OCI-LY1 (cell line): Measurements from ENCODE around the gene NKAIN2.

Experiments used
- EZH2 ChIP-seq: fragments of 200-600 bp; sonication (generic), shearing (Covaris generic); IDR thresholded peaks from 2 replicates; pipeline ENCODE4 v1.8.0; 2017; ENCODE audit warnings: borderline replicate concordance, mixed run types, mild to moderate bottlenecking, antibody characterized with exemption, low read length, moderate library complexity, mixed read lengths
- TF ChIP-seq, protein P1 (sequence below): fragments of 200-600 bp; sonication (generic), shearing (Covaris generic); IDR thresholded peaks from 2 replicates; pipeline ENCODE4 v1.5.1; 2017; ENCODE audit warnings: mild to moderate bottlenecking, antibody characterized with exemption, low read length, moderate library complexity, mixed read lengths

DNA sequence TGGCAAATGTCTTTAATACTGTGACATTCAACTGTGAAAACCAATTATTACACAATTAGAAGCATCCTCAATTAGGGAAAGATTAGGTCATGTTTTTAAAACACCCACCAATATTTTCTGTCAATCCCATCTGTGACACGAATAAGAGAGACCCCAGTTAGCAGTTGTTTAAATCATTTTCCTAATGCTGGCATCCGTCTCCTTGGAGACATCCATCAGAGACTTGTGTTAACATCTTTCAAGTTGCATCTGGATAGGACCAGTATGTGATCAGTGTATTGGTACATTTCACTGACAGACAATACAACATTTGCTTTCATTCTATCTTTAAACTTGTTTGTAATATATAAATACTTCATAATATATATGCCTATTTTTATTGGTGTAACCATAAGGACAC lies 737.9 kb downstream of the NKAIN2 start:
- no peak for TF ChIP-seq EZH2
- TF ChIP-seq, protein P1, sequence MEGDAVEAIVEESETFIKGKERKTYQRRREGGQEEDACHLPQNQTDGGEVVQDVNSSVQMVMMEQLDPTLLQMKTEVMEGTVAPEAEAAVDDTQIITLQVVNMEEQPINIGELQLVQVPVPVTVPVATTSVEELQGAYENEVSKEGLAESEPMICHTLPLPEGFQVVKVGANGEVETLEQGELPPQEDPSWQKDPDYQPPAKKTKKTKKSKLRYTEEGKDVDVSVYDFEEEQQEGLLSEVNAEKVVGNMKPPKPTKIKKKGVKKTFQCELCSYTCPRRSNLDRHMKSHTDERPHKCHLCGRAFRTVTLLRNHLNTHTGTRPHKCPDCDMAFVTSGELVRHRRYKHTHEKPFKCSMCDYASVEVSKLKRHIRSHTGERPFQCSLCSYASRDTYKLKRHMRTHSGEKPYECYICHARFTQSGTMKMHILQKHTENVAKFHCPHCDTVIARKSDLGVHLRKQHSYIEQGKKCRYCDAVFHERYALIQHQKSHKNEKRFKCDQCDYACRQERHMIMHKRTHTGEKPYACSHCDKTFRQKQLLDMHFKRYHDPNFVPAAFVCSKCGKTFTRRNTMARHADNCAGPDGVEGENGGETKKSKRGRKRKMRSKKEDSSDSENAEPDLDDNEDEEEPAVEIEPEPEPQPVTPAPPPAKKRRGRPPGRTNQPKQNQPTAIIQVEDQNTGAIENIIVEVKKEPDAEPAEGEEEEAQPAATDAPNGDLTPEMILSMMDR = no peak
